ENCODE measurements around the gene ACLY. TPM values are rescaled to one million over a fixed set of nuclear protein-coding genes. Genes with fewer than 3 reads are reported as not detected.

Gene ACLY
- total and polyA plus RNA-seq, 10 of the 15 experiments (the other 5 are each of a cell fraction or from before 2014, with no cell fraction given) = 32.6 to 224 (median 114) TPM

DNA sequence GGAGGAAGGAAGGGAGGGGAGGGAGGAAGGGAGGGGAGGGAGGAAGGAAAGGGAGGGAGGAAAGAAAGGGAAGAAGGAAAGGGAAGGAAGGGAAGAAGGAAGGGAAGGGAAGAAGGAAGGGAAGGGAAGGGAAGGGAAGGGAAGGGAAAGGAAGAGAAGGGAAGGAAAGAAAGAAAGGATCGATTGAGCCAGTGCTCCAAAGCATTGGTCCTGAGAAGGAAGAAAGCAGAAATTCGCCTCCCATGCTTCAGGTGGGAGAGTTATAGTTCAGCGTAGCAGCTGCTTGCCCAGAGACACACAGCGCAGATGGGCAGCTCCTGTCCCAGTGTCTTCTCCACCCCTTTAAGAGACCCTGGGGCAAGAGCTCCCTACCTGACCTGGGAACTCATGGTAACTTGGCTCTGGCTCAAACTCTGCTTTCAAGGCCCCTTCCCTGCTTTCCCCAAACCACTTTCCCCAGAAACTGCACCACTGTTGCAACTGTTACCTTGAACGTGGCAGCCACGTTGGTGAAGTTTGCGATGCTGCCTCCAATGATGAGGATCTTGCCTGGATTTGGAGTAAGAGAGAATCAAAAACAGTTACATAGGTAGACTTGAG is 14.4 kb downstream of the ACLY start:
- no peak overlapping the region for H3K4me3 ChIP-seq
- H3K79me2 ChIP-seq (ENCODE audit: control insufficient read depth, insufficient read depth, low read length) = no peaks in the 10 kb centered on the region
- no peak for FAIRE-seq
- ChIA-PET SMC1A (ENCODE audit: uncharacterized antibody, unreplicated experiment) (no interaction called here), RAD21 (ENCODE audit: unreplicated experiment) (no interaction called here), POLR2A (interaction anchor here (0.5 kb wide), 1 partner anchor 216 kb away, joined by 4 read pairs; no protein-coding TSS in a partner anchor), CTCF (interaction anchor here (1.1 kb wide), 1 partner anchor 10 kb away, joined by 3 read pairs; no protein-coding TSS in a partner anchor)
- H3K4me2 ChIP-seq (ENCODE audit: control insufficient read depth, insufficient read depth) = no peak overlapping the region
- no peaks in the 10 kb centered on the region for H4K20me1 ChIP-seq (ENCODE audit: control insufficient read depth, insufficient read depth)
- BruUV-seq (replicated peaks) = no TSS peak
- ATAC-seq = no peak
- peaks cover 34 to 40% of the 10 kb centered on the region in 2 experiments for H3K36me3 ChIP-seq (ENCODE audit: control insufficient read depth in 2 of 2, insufficient read depth in 2 of 2, low read length in 1 of 2)
- DNase-seq (ENCODE audit: low read depth, low spot score) = no peak
- H3K4me1 ChIP-seq (ENCODE audit: control insufficient read depth, insufficient read depth, low read length) = no peaks in the 10 kb centered on the region
- in situ Hi-C loops (cut with MboI) = no loop called here
- WGBS (ENCODE audit: insufficient coverage, insufficient replicate concordance, low lambda C conversion rate, missing lambda C conversion rate) = 88% methylated on average over 7 of the region's 7 CpGs
- H3K27ac ChIP-seq (ENCODE audit: control insufficient read depth, insufficient read depth) = no peak overlapping the region
- intact Hi-C loops (cut with micrococcal nuclease; ENCODE audit: unreplicated experiment) = no loop called here
- TF ChIP-seq CBX3 (IDR thresholded peaks at IDR 0.05; ENCODE audit: borderline replicate concordance, low read depth) (no peak), PBX3 (IDR thresholded peaks at IDR 0.05; ENCODE audit: insufficient replicate concordance, low read depth, low read length) (no peak), SPI1 (IDR thresholded peaks at IDR 0.05; ENCODE audit: borderline replicate concordance, insufficient read depth, low read depth, low read length) (no peak), RUNX3 (IDR thresholded peaks at IDR 0.05; ENCODE audit: low read length) (no peak), GABPA (IDR thresholded peaks at IDR 0.05; ENCODE audit: low read depth) (no peak), ASH2L (IDR thresholded peaks at IDR 0.05; ENCODE audit: borderline replicate concordance, low read depth) (no peak)
- no peak overlapping the region for H3K9ac ChIP-seq (ENCODE audit: control insufficient read depth, insufficient read depth, low read length)
- no peaks in the 10 kb centered on the region for H3K9me3 ChIP-seq (replicated peaks; ENCODE audit: control insufficient read depth, insufficient read depth, low read length)
- H2AFZ ChIP-seq (ENCODE audit: control insufficient read depth, low read depth, low read length) = no peak overlapping the region
- no peaks in the 10 kb centered on the region for H3K27me3 ChIP-seq (replicated peaks in 1 of 2; ENCODE audit: control insufficient read depth in 2 of 2, insufficient read depth in 2 of 2, low read length in 1 of 2)

All from GM12878 (cell line).